Natural killer cell (primary cell): ENCODE results near the gene BNC2. TPM values are rescaled to one million over a fixed set of nuclear protein-coding genes. Genes with fewer than 3 reads are reported as not detected.

Experiments
- ATAC-seq, 3 donors: fragments of 150-1000 bp in 2 of 3; fragments of 200-7000 bp in 1 of 3; cut with Tn5 transposase; 1 replicate in 1 of 3; 2 replicates in 2 of 3; pipeline ENCODE4 v1.10.0; 2021; ENCODE audit warnings: mild to moderate bottlenecking in 2 of 3, moderate library complexity in 2 of 3
- DNase-seq, 2 donors: peaks; one replicate each; pipeline versions ENCODE4 v3.0.0 to v3.0.0-alpha.2; 2013 to 2021; ENCODE audit warnings: mixed read lengths in 1 of 2
- H3K27ac ChIP-seq: one replicate; pipeline ENCODE4 v1.5.1; 2013; ENCODE audit warnings: mild to moderate bottlenecking, low read length
- H3K27me3 ChIP-seq: one replicate; pipeline ENCODE4 v1.6.1; 2013; ENCODE audit warnings: low read length; ENCODE audit not compliant: control insufficient read depth, insufficient read depth
- H3K36me3 ChIP-seq: one replicate; pipeline ENCODE4 v1.6.1; 2013; ENCODE audit warnings: low read length; ENCODE audit not compliant: control insufficient read depth, insufficient read depth
- H3K4me1 ChIP-seq: one replicate; pipeline ENCODE4 v1.6.1; 2013; ENCODE audit warnings: low read length; ENCODE audit not compliant: control insufficient read depth, insufficient read depth
- H3K4me3 ChIP-seq: one replicate; pipeline ENCODE4 v1.5.1; 2013; ENCODE audit warnings: low read length
- H3K9me3 ChIP-seq: one replicate; pipeline ENCODE4 v1.6.1; 2013; ENCODE audit warnings: low read length; ENCODE audit not compliant: control insufficient read depth, insufficient read depth
- H3K27ac Mint-ChIP-seq, 2 donors: one replicate each; pipeline ENCODE4 v1.8.0; 2022; ENCODE audit warnings: mild to moderate bottlenecking in 2 of 2, mixed read lengths in 2 of 2, moderate library complexity in 1 of 2
- H3K27me3 Mint-ChIP-seq, 2 donors: one replicate each; pipeline ENCODE4 v1.8.0; 2022; ENCODE audit warnings: low read depth in 2 of 2, mixed read lengths in 2 of 2
- H3K36me3 Mint-ChIP-seq: one replicate; pipeline ENCODE4 v1.8.0; 2022; ENCODE audit warnings: mixed read lengths
- H3K4me1 Mint-ChIP-seq, 2 donors: one replicate each; pipeline ENCODE4 v1.8.0; 2022; ENCODE audit warnings: mixed read lengths in 2 of 2
- H3K4me3 Mint-ChIP-seq: one replicate; pipeline ENCODE4 v1.8.0; 2022; ENCODE audit warnings: mild to moderate bottlenecking, moderate library complexity, mixed read lengths
- H3K9me3 Mint-ChIP-seq, 2 donors: one replicate each; pipeline ENCODE4 v1.8.0; 2022; ENCODE audit warnings: mixed read lengths in 2 of 2
- WGBS: methylation state at CpG from one replicate; pipeline ENCODE4 v1.1.7; 2013; ENCODE audit warnings: missing lambda C conversion rate; ENCODE audit not compliant: insufficient coverage; 5-methylcytosine and 5-hydroxymethylcytosine counted together
- intact Hi-C: fragments of 100-400 bp; cut with micrococcal nuclease; formaldehyde crosslinking; loops from one replicate; pipeline ENCODE4 v1.14.2; 2022
- total RNA-seq, 4 donors: library from RNA; stranded (reverse); fragments of 120-200 nt in 1 of 4; gene quantifications; one replicate each; pipeline versions ENCODE4 v1.2.3 to v1.2.4, GENCODE V29; 2013 to 2022
- TF ChIP-seq, protein P1 (sequence below): fragments of 200-600 bp; IDR thresholded peaks from one replicate; pipeline ENCODE4 v1.8.0; 2022; ENCODE audit warnings: antibody characterized with exemption

Gene BNC2
- total RNA-seq, 3 donors from 2014 or later (not counting 1 experiment from before 2014, with no cell fraction given), result 36.9 to 84.2 (median 66.5) TPM

DNA sequence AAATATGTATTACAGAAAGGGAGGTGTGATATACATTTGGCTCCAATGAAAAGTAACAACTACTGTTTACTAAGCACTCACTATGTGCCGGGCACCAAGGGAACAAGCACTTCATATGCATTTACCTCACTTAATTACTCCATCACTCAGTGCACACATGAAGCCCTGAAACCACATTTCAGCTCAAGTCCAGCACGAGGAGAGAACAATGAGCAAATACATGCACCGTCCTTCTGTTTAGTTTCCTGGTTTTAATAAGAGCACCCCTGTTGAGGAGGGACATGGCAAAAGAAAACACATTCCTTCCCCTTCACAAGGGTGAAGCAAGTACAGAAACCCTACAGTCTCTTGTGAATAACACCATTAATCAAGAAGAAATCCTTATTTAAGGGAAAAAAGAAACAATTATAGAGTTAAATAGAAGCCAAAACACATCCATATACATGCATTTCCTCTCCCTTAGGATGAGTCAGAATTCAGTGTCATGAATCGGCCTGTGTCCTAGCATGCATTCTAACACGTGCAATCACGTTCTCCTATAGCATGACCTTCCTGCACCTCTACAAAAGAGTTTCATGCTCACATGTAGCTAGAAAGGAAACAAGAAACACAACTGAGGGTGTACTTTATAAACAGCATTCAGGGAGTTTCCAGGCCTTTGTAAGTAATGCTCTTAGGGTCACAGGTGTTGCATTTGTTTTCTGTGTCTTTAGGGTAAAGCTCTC, 411.6 kb downstream of the BNC2 start:
- Histone ChIP-seq H3K9me3 (no peaks in the 10 kb centered on the region), H3K27ac (no peak overlapping the region), H3K36me3 (no peaks in the 10 kb centered on the region), H3K27me3 (no peaks in the 10 kb centered on the region), H3K4me1 (no peaks in the 10 kb centered on the region), H3K4me3 (no peak overlapping the region)
- H3K4me1 Mint-ChIP-seq, result peaks cover 8 to 23% of the 10 kb centered on the region in 2 donors
- H3K27me3 Mint-ChIP-seq, result no peaks in the 10 kb centered on the region
- no peak overlapping the region for H3K4me3 Mint-ChIP-seq
- no peaks in the 10 kb centered on the region for H3K9me3 Mint-ChIP-seq
- TF ChIP-seq, protein P1, sequence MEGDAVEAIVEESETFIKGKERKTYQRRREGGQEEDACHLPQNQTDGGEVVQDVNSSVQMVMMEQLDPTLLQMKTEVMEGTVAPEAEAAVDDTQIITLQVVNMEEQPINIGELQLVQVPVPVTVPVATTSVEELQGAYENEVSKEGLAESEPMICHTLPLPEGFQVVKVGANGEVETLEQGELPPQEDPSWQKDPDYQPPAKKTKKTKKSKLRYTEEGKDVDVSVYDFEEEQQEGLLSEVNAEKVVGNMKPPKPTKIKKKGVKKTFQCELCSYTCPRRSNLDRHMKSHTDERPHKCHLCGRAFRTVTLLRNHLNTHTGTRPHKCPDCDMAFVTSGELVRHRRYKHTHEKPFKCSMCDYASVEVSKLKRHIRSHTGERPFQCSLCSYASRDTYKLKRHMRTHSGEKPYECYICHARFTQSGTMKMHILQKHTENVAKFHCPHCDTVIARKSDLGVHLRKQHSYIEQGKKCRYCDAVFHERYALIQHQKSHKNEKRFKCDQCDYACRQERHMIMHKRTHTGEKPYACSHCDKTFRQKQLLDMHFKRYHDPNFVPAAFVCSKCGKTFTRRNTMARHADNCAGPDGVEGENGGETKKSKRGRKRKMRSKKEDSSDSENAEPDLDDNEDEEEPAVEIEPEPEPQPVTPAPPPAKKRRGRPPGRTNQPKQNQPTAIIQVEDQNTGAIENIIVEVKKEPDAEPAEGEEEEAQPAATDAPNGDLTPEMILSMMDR, result no peak
- H3K36me3 Mint-ChIP-seq, result no peaks in the 10 kb centered on the region
- intact Hi-C loops, result no loop called here
- WGBS, result 86% methylated on average over 6 of the region's 6 CpGs
- DNase-seq, result no peak
- no peak for ATAC-seq
- H3K27ac Mint-ChIP-seq, result no peak overlapping the region

DNA sequence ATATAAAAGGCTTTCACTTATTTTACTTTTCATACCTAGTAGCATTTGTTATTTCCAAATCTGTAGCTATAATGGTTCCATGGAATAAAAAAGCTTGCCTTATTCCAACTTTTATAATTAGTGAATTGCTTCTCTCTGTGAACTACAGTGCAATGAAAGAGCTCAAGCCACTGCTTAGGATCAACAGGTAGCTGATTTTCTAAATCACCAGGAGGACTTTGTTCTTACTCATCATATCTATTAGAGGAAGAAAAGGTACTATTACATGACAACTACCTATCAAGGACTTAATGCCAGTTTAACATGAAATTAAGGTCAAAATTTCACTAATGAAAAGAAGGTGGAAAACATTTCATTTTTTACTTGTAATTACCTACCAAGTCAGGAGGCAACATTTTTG, 414.6 kb downstream of the BNC2 start:
- intact Hi-C loops, result no loop called here
- H3K36me3 Mint-ChIP-seq, result no peaks in the 10 kb centered on the region
- H3K36me3 ChIP-seq, result no peaks in the 10 kb centered on the region
- no peak for DNase-seq
- no peaks in the 10 kb centered on the region for H3K9me3 ChIP-seq
- no peak for ATAC-seq
- no peaks in the 10 kb centered on the region for H3K27me3 ChIP-seq
- H3K27me3 Mint-ChIP-seq, result no peaks in the 10 kb centered on the region
- TF ChIP-seq, protein P1, result no peak
- no peak overlapping the region for H3K4me3 Mint-ChIP-seq
- no peaks in the 10 kb centered on the region for H3K9me3 Mint-ChIP-seq
- H3K27ac Mint-ChIP-seq, result no peak overlapping the region
- no peak overlapping the region for H3K4me3 ChIP-seq
- peaks cover 17 to 19% of the 10 kb centered on the region in 2 donors for H3K4me1 Mint-ChIP-seq
- H3K27ac ChIP-seq, result no peak overlapping the region
- no peaks in the 10 kb centered on the region for H3K4me1 ChIP-seq

DNA sequence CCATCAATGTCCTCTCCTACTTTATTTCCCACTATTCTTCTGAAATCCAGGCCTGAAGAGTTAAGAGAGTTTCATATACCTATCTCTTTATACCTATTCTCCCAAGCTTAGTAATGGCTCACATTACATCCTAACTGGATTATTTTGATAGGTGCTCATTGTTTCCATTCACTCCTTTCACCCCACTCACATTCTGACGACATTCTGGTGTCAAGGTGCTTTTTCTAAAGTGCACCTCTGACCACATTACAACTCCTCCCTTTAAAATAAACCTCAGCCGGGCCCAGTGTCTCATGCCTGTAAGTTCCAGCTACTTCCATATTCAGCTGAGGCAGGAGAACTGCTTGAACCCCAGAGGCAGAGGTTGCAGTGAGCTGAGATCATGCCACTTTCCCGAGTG, 417.1 kb downstream of the BNC2 start:
- Mint-ChIP-seq H3K27me3 (no peaks in the 10 kb centered on the region), H3K36me3 (no peaks in the 10 kb centered on the region), H3K27ac (no peak overlapping the region), H3K4me1 (peaks cover 7 to 31% of the 10 kb centered on the region in 2 donors), H3K4me3 (no peak overlapping the region), H3K9me3 (no peaks in the 10 kb centered on the region)
- 78% methylated on average over 3 of the region's 3 CpGs for WGBS
- Histone ChIP-seq H3K4me1 (no peaks in the 10 kb centered on the region), H3K27ac (no peak overlapping the region), H3K36me3 (no peaks in the 10 kb centered on the region), H3K27me3 (no peaks in the 10 kb centered on the region), H3K9me3 (no peaks in the 10 kb centered on the region), H3K4me3 (no peak overlapping the region)
- intact Hi-C loops, result no loop called here
- DNase-seq (no peak), ATAC-seq (no peak)
- TF ChIP-seq, protein P1, result no peak

DNA sequence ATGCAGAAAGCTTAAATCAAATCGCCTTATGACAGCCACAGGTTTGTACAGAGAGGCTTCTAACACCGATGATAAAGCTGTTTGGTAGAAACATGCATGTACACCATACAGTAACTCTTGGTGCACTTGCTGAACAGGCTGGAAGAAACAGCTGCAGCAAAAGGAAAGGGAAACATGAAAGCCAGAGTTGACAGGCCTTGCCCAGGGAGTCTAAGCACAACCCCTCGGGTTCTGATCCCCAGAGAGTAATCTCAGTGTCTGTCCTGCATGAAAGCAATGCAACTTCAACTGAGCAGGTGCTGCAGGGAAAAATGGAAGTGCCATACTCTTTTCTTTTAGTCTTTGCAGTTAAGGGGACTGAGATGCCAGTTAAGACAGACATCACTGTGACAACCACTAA, 419.9 kb downstream of the BNC2 start:
- Histone ChIP-seq H3K4me1 (no peaks in the 10 kb centered on the region), H3K27ac (no peak overlapping the region), H3K27me3 (no peaks in the 10 kb centered on the region), H3K4me3 (no peak overlapping the region), H3K9me3 (no peaks in the 10 kb centered on the region), H3K36me3 (no peaks in the 10 kb centered on the region)
- intact Hi-C loops, result no loop called here
- H3K27me3 Mint-ChIP-seq, result no peaks in the 10 kb centered on the region
- no peak for DNase-seq
- H3K4me1 Mint-ChIP-seq, result peaks cover 7 to 31% of the 10 kb centered on the region in 2 donors
- H3K27ac Mint-ChIP-seq, result no peak overlapping the region
- no peaks in the 10 kb centered on the region for H3K9me3 Mint-ChIP-seq
- H3K4me3 Mint-ChIP-seq, result no peak overlapping the region
- H3K36me3 Mint-ChIP-seq, result no peaks in the 10 kb centered on the region
- 81% methylated on average over 3 of the region's 3 CpGs for WGBS
- TF ChIP-seq, protein P1, result no peak
- ATAC-seq, result no peak
